GM13977 (cell line): Measurements from ENCODE around the gene LCNL1.

Source experiments
- DNase-seq: peaks from one replicate; pipeline ENCODE4 v3.0.0; 2012; ENCODE audit warnings: low spot score
- CTCF ChIP-seq: IDR thresholded peaks from 2 replicates; pipeline ENCODE4 v1.5.1; 2012; ENCODE audit warnings: mild to moderate bottlenecking, control low read depth; ENCODE audit not compliant: insufficient read depth; ENCODE audit errors: extremely low read depth, missing control alignments
- in situ Hi-C: fragments of 300-500 bp; cut with MboI; formaldehyde crosslinking; loops from one replicate; pipeline ENCODE4 v1.12.0; 2022; ENCODE audit warnings: low sequenced_read_pairs, low pct_unique_long_range_greater_than_20kb, mixed read lengths, inconsistent platforms; ENCODE audit not compliant: unreplicated experiment

Gene LCNL1

GRCh38 chr9:136943291-136944211 is 39.2 kb upstream of the LCNL1 start:
- TF ChIP-seq CTCF = peak; percentile 16
- in situ Hi-C loops = no loop called here
- peak; percentile 81 for DNase-seq

- DNase-seq = peak; percentile 92
Observed at GRCh38 chr9:136944212-136944518, 38.6 kb upstream of the LCNL1 start.

GRCh38 chr9:136944519-136945332 is 38.1 kb upstream of the LCNL1 start, which contains the start of the genes C8G and FBXW5:
TSS of gene C8G (plus strand) at chr9:136945243. CDS start at chr9:136945321, 78 bp downstream.
TSS of gene FBXW5 (minus strand) at chr9:136944738. CDS start at chr9:136944083, 655 bp downstream.
- peak; percentile 96 for TF ChIP-seq CTCF
- in situ Hi-C loops = no loop called here
- peak; percentile 100 for DNase-seq

More at GRCh38 chr9:136944212-136944518, 38.6 kb upstream of the LCNL1 start:
- in situ Hi-C loops = no loop called here
- TF ChIP-seq CTCF = peak; percentile 45

GRCh38 chr9:136945333-136946227 is 37.2 kb upstream of the LCNL1 start:
- in situ Hi-C loops = no loop called here
- no peak for DNase-seq
- no peak for TF ChIP-seq CTCF

DNA sequence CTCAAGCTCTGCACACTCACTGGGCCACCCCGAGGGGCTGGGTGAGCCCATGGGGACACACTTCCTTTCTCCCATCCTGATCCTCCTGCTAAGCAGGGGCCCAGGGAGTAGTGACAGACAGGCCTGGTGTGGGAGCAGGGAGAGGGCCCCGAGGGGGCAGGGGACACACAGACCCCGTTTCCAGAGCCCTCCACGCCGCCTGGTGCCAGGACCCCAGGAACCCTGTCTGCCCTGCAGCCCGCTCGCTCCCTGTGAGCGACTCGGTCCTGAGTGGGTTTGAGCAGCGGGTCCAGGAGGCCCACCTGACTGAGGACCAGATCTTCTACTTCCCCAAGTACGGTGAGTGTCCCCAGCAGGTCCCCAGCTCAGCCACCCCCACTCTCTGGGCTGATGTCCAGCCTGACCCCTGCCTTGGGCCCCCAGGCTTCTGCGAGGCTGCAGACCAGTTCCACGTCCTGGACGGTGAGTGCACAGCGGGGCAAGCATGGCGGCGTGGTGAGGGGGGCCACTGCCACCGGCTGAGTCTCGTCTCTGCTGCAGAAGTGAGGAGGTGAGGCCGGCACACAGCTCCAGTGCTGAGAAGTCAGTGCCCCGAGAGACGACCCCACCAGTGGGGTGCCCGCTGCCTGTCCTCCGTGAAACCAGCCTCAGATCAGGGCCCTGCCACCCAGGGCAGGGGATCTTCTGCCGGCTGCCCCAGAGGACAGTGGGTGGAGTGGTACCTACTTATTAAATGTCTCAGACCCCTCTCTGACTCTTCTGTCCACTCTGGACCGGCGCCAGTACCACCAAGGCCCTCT is 36.4 kb upstream of the LCNL1 start:
- TF ChIP-seq CTCF = no peak
- in situ Hi-C loops = no loop called here
- DNase-seq = no peak
